ENCODE data around the gene NALCN.

The NALCN gene

DNA sequence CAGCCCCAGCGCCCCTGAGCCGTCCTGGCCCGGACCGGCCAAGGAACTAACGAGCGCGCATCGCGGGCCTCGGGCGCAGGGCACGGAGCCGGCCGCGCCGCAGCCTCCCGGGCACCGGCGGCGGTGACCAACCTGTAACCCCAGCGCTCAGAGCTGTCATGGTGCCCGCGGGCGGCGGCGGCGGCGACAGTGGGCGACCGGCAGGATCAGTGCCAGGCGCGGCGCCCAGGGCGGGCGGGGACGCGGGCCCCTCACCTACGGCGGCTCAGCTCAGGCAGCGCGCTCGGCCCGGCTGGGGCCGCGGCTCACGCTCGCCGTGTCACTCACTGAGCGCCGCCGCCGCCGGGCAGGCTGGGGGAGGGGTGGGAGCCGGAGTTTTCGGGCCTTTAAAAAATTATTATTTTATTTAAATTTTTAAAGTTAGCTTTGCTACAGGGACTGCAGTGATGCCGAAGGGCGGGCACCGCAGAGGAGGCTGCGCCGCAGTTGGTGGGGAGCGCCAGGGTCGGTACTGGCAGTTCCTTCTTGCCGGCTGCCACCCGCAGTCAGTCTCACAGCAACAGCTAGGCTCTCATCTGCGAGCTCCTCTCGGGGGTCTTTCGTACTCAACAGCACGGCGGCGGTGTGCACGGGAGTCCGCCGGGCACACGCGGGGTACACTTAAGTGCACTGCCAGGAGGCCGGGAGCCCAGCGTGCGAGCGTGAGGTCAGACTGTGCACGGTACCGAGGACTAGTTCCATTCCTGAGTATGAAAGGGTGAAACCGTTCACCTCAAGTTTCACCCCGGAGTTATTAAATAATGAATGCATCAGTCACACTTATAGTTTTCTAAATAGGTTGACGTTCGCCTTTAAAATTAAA is at the start of gene NALCN:
NALCN (minus strand) TSS at position 328 of the 862 bp plus-strand sequence. CDS start 17,382 bp downstream, outside the sequence.
- in situ Hi-C loops (cut with HindIII; ENCODE audit: low sequenced_read_pairs), result no loop called here
- DNase-seq (ENCODE audit: low read depth, low spot score), result peak; percentile 27
- TF ChIP-seq, protein P1, sequence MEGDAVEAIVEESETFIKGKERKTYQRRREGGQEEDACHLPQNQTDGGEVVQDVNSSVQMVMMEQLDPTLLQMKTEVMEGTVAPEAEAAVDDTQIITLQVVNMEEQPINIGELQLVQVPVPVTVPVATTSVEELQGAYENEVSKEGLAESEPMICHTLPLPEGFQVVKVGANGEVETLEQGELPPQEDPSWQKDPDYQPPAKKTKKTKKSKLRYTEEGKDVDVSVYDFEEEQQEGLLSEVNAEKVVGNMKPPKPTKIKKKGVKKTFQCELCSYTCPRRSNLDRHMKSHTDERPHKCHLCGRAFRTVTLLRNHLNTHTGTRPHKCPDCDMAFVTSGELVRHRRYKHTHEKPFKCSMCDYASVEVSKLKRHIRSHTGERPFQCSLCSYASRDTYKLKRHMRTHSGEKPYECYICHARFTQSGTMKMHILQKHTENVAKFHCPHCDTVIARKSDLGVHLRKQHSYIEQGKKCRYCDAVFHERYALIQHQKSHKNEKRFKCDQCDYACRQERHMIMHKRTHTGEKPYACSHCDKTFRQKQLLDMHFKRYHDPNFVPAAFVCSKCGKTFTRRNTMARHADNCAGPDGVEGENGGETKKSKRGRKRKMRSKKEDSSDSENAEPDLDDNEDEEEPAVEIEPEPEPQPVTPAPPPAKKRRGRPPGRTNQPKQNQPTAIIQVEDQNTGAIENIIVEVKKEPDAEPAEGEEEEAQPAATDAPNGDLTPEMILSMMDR (IDR thresholded peaks at IDR 0.05; ENCODE audit: low read depth, low read length), result no peak
- H3K4me3 ChIP-seq (ENCODE audit: low read depth, low read length), result peak within 1 kb of the TSS; percentile 62

DNA sequence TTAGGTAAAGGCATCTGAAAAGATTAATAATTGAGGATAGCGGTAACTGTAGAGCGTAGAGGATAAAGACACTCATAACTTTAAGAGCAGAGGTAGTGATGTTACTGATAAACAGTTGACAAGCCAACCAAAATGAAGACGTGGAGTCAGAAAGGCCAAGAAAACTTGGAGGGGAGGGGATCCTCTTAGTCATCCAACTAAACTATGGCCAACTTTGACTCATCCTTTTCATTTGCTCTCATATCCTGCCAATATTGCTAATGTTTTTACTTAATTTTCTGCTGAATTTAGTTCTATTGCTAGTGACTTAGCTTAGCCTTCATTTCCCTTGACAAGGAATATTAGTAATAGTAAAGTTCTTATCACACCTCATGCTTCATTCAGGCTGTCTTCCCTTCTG is 49.6 kb upstream of the NALCN start:
- in situ Hi-C loops (cut with HindIII; ENCODE audit: low sequenced_read_pairs), result no loop called here
- peak; percentile 45 for DNase-seq (ENCODE audit: low read depth, low spot score)
- no peak overlapping the region for H3K4me3 ChIP-seq (ENCODE audit: low read depth, low read length)
- TF ChIP-seq, protein P1 (IDR thresholded peaks at IDR 0.05; ENCODE audit: low read depth, low read length), result no peak

DNA sequence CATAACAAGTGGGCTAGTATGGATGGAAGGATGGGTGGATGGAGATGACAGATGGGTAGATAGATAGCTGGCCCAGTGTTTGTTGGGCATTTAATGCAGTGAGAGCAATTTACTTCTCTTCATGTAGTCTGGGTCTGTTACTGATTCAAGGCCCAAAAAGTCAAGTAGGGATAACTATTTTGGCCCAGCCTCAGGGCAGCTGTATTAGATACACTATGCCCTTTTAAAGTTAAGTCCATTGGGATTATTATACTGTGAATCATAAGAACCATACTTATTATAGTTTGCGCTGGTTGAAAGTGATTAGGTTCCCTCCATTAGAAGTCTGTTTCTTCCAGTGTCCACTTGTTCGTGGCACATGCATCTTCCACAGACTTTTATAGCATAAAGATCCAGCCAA is 40.9 kb upstream of the NALCN start:
- no peak overlapping the region for H3K4me3 ChIP-seq (ENCODE audit: low read depth, low read length)
- DNase-seq (ENCODE audit: low read depth, low spot score), result no peak
- TF ChIP-seq, protein P1 (IDR thresholded peaks at IDR 0.05; ENCODE audit: low read depth, low read length), result no peak
- in situ Hi-C loops (cut with HindIII; ENCODE audit: low sequenced_read_pairs), result no loop called here

DNA sequence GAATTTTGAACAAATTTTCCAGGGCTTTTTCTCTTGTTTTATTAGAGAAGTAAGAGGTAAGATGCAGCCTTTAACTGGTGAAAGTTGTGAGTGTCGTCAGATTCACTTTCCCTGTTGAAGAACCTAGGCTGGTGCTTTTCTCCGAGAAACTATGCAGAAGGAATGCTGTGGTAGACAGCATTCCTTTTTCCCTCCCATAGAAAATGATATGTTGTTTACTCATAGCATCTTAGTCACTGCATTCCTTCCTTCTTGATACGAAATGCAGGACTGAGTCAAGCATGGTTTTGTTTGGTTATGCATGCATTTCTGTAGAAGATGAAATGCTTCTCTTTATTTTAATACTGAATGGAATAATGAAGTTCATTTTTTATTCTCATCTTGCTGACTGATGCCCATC is 39.6 kb upstream of the NALCN start:
- TF ChIP-seq, protein P1 (IDR thresholded peaks at IDR 0.05; ENCODE audit: low read depth, low read length), result no peak
- peak; percentile 92 for DNase-seq (ENCODE audit: low read depth, low spot score)
- H3K4me3 ChIP-seq (ENCODE audit: low read depth, low read length), result no peak overlapping the region
- in situ Hi-C loops (cut with HindIII; ENCODE audit: low sequenced_read_pairs), result no loop called here

DNA sequence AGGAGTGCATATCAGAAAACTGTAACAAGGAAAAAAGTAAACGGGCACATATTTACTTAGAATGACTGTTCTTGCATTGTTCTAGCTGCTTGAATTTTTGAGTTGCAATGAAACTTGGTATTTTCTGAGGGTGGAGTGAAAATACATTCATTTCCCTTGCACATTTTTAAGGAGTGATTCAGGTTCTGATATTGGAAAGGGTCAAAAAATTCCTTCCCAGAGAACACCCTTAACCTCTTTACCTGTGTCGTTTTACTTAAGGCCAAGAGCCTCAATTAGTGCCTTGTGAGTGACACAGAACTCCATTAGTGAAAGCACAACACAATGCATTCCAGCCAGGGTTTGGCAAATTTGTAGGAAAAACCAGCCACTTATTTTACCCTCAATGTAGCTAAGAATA is 38.5 kb upstream of the NALCN start:
- peak; percentile 64 for DNase-seq (ENCODE audit: low read depth, low spot score)
- in situ Hi-C loops (cut with HindIII; ENCODE audit: low sequenced_read_pairs), result no loop called here

DNA sequence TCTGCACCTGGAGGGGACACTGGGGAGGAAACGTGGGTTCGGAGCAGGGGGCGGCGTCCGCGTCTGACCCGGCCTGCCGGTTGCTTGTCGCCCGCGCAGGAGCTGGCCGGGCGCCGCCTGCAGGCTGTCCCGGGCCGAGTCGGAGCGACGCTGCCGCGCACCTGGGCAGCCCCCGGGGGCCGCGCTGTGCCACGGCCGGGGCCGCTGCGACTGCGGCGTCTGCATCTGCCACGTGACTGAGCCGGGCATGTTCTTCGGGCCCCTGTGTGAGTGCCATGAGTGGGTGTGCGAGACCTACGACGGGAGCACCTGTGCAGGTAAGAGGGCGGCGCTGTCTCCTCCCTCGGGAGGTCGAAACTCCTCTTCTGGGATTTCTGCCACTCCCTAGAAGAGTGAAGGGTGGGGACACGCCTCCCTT is 37.5 kb upstream of the NALCN start:
- H3K4me3 ChIP-seq (ENCODE audit: low read depth, low read length), result peak overlapping the region; percentile 43
- in situ Hi-C loops (cut with HindIII; ENCODE audit: low sequenced_read_pairs), result no loop called here
- TF ChIP-seq, protein P1 (IDR thresholded peaks at IDR 0.05; ENCODE audit: low read depth, low read length), result peak; percentile 24
- DNase-seq (ENCODE audit: low read depth, low spot score), result no peak

More for the DNA sequence above, 38.5 kb upstream of the NALCN start:
- H3K4me3 ChIP-seq (ENCODE audit: low read depth, low read length), result no peak overlapping the region
- TF ChIP-seq, protein P1 (IDR thresholded peaks at IDR 0.05; ENCODE audit: low read depth, low read length), result no peak
